Stomach (tissue), 4 donors: ENCODE data around the gene PLXDC1.

Experiments used
- CTCF ChIP-seq, 7 experiments: fragments of 450-650 bp in 4 of 7; fragments of 200-600 bp in 3 of 7; sonication (generic) in 3 of 7; IDR thresholded peaks; one replicate each; pipeline ENCODE4 v1.5.1; 2016 to 2019; ENCODE audit warnings: antibody characterized with exemption in 7 of 7, control low read depth in 2 of 7, mild to moderate bottlenecking in 1 of 7
- POLR2A ChIP-seq, 4 donors: fragments of 450-650 bp; IDR thresholded peaks; one replicate each; pipeline ENCODE4 v1.6.1; 2016; ENCODE audit warnings: antibody characterized with exemption in 4 of 4, control low read depth in 2 of 4, mild to moderate bottlenecking in 1 of 4, moderate library complexity in 1 of 4
- POLR2AphosphoS5 ChIP-seq, 3 donors: sonication (generic); formaldehyde crosslinking; IDR thresholded peaks; one replicate each; pipeline ENCODE4 v1.6.1; 2016; ENCODE audit warnings: antibody characterized with exemption in 3 of 3

GRCh38 chr17:39095309-39095686 is 56.1 kb downstream of the PLXDC1 start:
- TF ChIP-seq POLR2AphosphoS5 (IDR thresholded peaks at IDR 0.05) (no peak), CTCF (IDR thresholded peaks at IDR 0.05) (no peak), POLR2A (IDR thresholded peaks at IDR 0.05) (no peak)
